DND-41 (cell line): ENCODE measurements around the gene AKAP1.

Experiments
- ATAC-seq: fragments of 200-7000 bp; cut with Tn5 transposase; 3 replicates; pipeline ENCODE4 v1.9.1; 2021; ENCODE audit warnings: low read depth; ENCODE audit not compliant: insufficient read depth
- DNase-seq: peaks from one replicate; pipeline ENCODE4 v3.0.0-alpha.2; 2020
- H2AFZ ChIP-seq: 2 replicates; pipeline ENCODE4 v1.6.0; 2012; ENCODE audit warnings: low read depth, low read length
- H3K27ac ChIP-seq: 2 replicates; pipeline ENCODE4 v1.5.1; 2012; ENCODE audit warnings: low read length, inconsistent platforms
- H3K27me3 ChIP-seq: fragments of 200-600 bp; sonication (generic); 2 replicates; pipeline ENCODE4 v1.6.0; 2012; ENCODE audit warnings: low read length, mild to moderate bottlenecking, inconsistent platforms; ENCODE audit not compliant: insufficient read depth, poor library complexity
- H3K36me3 ChIP-seq: 2 replicates; pipeline ENCODE4 v1.5.1; 2012; ENCODE audit warnings: low read length, inconsistent platforms; ENCODE audit not compliant: insufficient read depth
- H3K4me1 ChIP-seq: 2 replicates; pipeline ENCODE4 v1.5.1; 2012; ENCODE audit warnings: mild to moderate bottlenecking, low read length; ENCODE audit not compliant: insufficient read depth
- H3K4me2 ChIP-seq: 2 replicates; pipeline ENCODE4 v1.6.0; 2012; ENCODE audit warnings: mild to moderate bottlenecking, moderate library complexity, low read length, inconsistent platforms; ENCODE audit not compliant: insufficient read depth
- H3K4me3 ChIP-seq, 2 experiments: fragments of 200-600 bp in 1 of 2; shearing (Covaris generic) in 1 of 2; 2 replicates each; pipeline ENCODE4 v1.5.1; 2012 to 2016; ENCODE audit warnings: inconsistent platforms in 2 of 2, low read length in 2 of 2, mild to moderate bottlenecking in 2 of 2, low read depth in 1 of 2, moderate library complexity in 1 of 2
- H3K79me2 ChIP-seq: 2 replicates; pipeline ENCODE4 v1.6.0; 2012; ENCODE audit warnings: low read length, inconsistent platforms; ENCODE audit not compliant: insufficient read depth
- H3K9ac ChIP-seq: 2 replicates; pipeline ENCODE4 v1.6.0; 2012; ENCODE audit warnings: low read depth, mild to moderate bottlenecking, inconsistent platforms, low read length, moderate library complexity
- H3K9me3 ChIP-seq: 2 replicates; pipeline ENCODE4 v1.5.1; 2012; ENCODE audit warnings: low read length, moderate library complexity, mild to moderate bottlenecking, inconsistent platforms; ENCODE audit not compliant: insufficient read depth, severe bottlenecking
- H4K20me1 ChIP-seq: 2 replicates; pipeline ENCODE4 v1.6.0; 2012; ENCODE audit warnings: low read length; ENCODE audit not compliant: insufficient read depth
- EZH2 ChIP-seq: IDR thresholded peaks from 3 replicates; pipeline ENCODE4 v1.6.1; 2012; ENCODE audit warnings: borderline replicate concordance, low read depth, mild to moderate bottlenecking, moderate library complexity, low read length, inconsistent platforms; ENCODE audit not compliant: severe bottlenecking
- TF ChIP-seq, protein P1 (sequence below): IDR thresholded peaks from 2 replicates; pipeline ENCODE4 v1.5.1; 2012; ENCODE audit warnings: borderline replicate concordance, low read length, moderate library complexity, mild to moderate bottlenecking; ENCODE audit not compliant: poor library complexity, severe bottlenecking; ENCODE audit errors: extremely low read depth

AKAP1 gene

DNA sequence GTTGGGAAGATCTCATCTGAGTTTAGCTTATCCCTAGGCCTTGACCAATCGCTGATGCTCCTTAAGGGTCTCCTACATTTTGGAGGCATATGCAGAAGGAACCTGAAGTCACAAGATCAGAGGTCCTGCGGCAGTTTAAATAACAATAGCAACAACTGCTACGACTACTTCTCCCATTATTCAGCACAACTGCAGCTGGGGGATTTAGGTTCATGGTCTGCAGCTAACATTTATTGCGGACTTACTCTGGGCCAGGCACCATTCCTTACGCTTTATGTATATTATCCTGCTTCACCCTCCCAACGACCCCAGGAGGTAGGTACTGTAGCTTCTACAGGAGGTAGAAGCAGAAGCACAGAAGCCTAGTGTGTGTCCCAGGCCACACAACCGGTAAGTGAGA, 59.5 kb downstream of the AKAP1 start:
- Histone ChIP-seq H3K4me1 (no peaks in the 10 kb centered on the region), H3K4me2 (no peak overlapping the region), H3K4me3 (no peak overlapping the region), H3K27me3 (no peaks in the 10 kb centered on the region), H3K9ac (no peak overlapping the region), H4K20me1 (no peaks in the 10 kb centered on the region), H3K27ac (no peak overlapping the region), H3K79me2 (no peaks in the 10 kb centered on the region), H2AFZ (no peak overlapping the region), H3K36me3 (no peaks in the 10 kb centered on the region), H3K9me3 (peaks cover 2% of the 10 kb centered on the region)
- TF ChIP-seq, protein P1, sequence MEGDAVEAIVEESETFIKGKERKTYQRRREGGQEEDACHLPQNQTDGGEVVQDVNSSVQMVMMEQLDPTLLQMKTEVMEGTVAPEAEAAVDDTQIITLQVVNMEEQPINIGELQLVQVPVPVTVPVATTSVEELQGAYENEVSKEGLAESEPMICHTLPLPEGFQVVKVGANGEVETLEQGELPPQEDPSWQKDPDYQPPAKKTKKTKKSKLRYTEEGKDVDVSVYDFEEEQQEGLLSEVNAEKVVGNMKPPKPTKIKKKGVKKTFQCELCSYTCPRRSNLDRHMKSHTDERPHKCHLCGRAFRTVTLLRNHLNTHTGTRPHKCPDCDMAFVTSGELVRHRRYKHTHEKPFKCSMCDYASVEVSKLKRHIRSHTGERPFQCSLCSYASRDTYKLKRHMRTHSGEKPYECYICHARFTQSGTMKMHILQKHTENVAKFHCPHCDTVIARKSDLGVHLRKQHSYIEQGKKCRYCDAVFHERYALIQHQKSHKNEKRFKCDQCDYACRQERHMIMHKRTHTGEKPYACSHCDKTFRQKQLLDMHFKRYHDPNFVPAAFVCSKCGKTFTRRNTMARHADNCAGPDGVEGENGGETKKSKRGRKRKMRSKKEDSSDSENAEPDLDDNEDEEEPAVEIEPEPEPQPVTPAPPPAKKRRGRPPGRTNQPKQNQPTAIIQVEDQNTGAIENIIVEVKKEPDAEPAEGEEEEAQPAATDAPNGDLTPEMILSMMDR: no peak
- no peak for TF ChIP-seq EZH2
- ATAC-seq: no peak
- no peak for DNase-seq

- no peak for DNase-seq
- Histone ChIP-seq H3K27me3 (no peaks in the 10 kb centered on the region), H2AFZ (no peak overlapping the region), H3K4me3 (no peak overlapping the region), H3K9me3 (peaks cover 2% of the 10 kb centered on the region), H3K9ac (no peak overlapping the region), H3K27ac (no peak overlapping the region), H3K4me1 (no peaks in the 10 kb centered on the region), H3K36me3 (no peaks in the 10 kb centered on the region), H3K79me2 (no peaks in the 10 kb centered on the region), H3K4me2 (no peak overlapping the region), H4K20me1 (no peaks in the 10 kb centered on the region)
- no peak for TF ChIP-seq EZH2
- TF ChIP-seq, protein P1: no peak
- no peak for ATAC-seq
These were observed 60.3 kb downstream of the AKAP1 start for GRCh38 chr17:57145347-57145746.

- Histone ChIP-seq H4K20me1 (no peaks in the 10 kb centered on the region), H3K27me3 (no peaks in the 10 kb centered on the region), H3K4me2 (no peak overlapping the region), H3K9ac (no peak overlapping the region), H3K4me1 (no peaks in the 10 kb centered on the region), H3K36me3 (no peaks in the 10 kb centered on the region), H3K27ac (no peak overlapping the region), H3K79me2 (no peaks in the 10 kb centered on the region), H3K4me3 (no peak overlapping the region), H2AFZ (no peak overlapping the region), H3K9me3 (peaks cover 2% of the 10 kb centered on the region)
- ATAC-seq (no peak), DNase-seq (no peak)
- TF ChIP-seq EZH2: no peak
- TF ChIP-seq, protein P1: no peak
These were observed 61.2 kb downstream of the AKAP1 start for GRCh38 chr17:57146273-57146672.

GRCh38 chr17:57151798-57152197, 66.8 kb downstream of the AKAP1 start:
- no peak overlapping the region for H3K4me2 ChIP-seq
- H3K27me3 ChIP-seq: no peaks in the 10 kb centered on the region
- H3K4me1 ChIP-seq: no peaks in the 10 kb centered on the region
- H3K79me2 ChIP-seq: no peaks in the 10 kb centered on the region
- H3K27ac ChIP-seq: no peak overlapping the region
- no peaks in the 10 kb centered on the region for H3K36me3 ChIP-seq
- no peak overlapping the region for H3K4me3 ChIP-seq
- DNase-seq (peak; percentile 13), ATAC-seq (peak; percentile 22; the same call in 2 of the 3 replicates)
- TF ChIP-seq, protein P1: no peak
- no peak for TF ChIP-seq EZH2
- H2AFZ ChIP-seq: no peak overlapping the region
- H4K20me1 ChIP-seq: no peaks in the 10 kb centered on the region
- H3K9ac ChIP-seq: no peak overlapping the region
- H3K9me3 ChIP-seq: peaks cover 2% of the 10 kb centered on the region
